Right atrium auricular region (tissue), 2 donors: Measurements from ENCODE around the gene WTAP. TPM values are rescaled to one million over a fixed set of nuclear protein-coding genes. Genes with fewer than 3 reads are reported as not detected.

Source experiments
- DNase-seq: peaks from one replicate; pipeline ENCODE4 v3.0.0-alpha.2; 2019; ENCODE audit warnings: low spot score
- H3K27ac ChIP-seq, 2 donors: fragments of 200-600 bp; sonication (generic); 1 replicate in 1 of 2; 2 replicates in 1 of 2; pipeline ENCODE4 v1.5.1; 2016 to 2019
- H3K27me3 ChIP-seq, 2 donors: fragments of 200-600 bp; sonication (generic); one replicate each; pipeline versions ENCODE4 v1.5.1 to v1.6.0; 2017 to 2019
- H3K36me3 ChIP-seq: fragments of 200-600 bp; sonication (generic); one replicate; pipeline ENCODE4 v1.5.1; 2016
- H3K4me1 ChIP-seq, 2 donors: fragments of 200-600 bp; sonication (generic); one replicate each; pipeline versions ENCODE4 v1.5.1 to v1.6.0; 2017 to 2019
- H3K4me3 ChIP-seq, 2 donors: fragments of 200-600 bp; sonication (generic); 1 replicate in 1 of 2; 2 replicates in 1 of 2; pipeline ENCODE4 v1.5.1; 2017 to 2019; ENCODE audit warnings: mild to moderate bottlenecking in 1 of 2, moderate library complexity in 1 of 2
- H3K9me3 ChIP-seq, 2 donors: fragments of 200-600 bp; sonication (generic); one replicate each; pipeline ENCODE4 v1.5.1; 2019
- CTCF ChIP-seq, 2 donors: fragments of 200-600 bp; sonication (generic); IDR thresholded peaks; one replicate each; pipeline ENCODE4 v1.5.1; 2019; ENCODE audit warnings: antibody characterized with exemption in 2 of 2
- total RNA-seq, 2 donors: library from RNA; depleted of rRNA; stranded (reverse); fragments of >200 nt; gene quantifications; one replicate each; pipeline ENCODE4 v1.1.0, GENCODE V29; 2016

Gene WTAP
- total RNA-seq, 2 donors from 2014 or later: 43.4 to 45.3 TPM

- H3K9me3 ChIP-seq: no peaks in the 10 kb centered on the region
- H3K27ac ChIP-seq: no peak overlapping the region
- TF ChIP-seq CTCF (IDR thresholded peaks at IDR 0.05): no peak
- H3K27me3 ChIP-seq: no peaks in the 10 kb centered on the region
- H3K4me3 ChIP-seq: no peak overlapping the region
- peaks cover 81% of the 10 kb centered on the region for H3K36me3 ChIP-seq
- DNase-seq: no peak
- peaks cover 0 to 22% of the 10 kb centered on the region in 2 donors for H3K4me1 ChIP-seq
Measured at GRCh38 chr6:159681191-159681880, 46.0 kb upstream of the WTAP start.

GRCh38 chr6:159682295-159682694 lies 45.0 kb upstream of the WTAP start:
- Histone ChIP-seq H3K4me3 (no peak overlapping the region), H3K27me3 (no peaks in the 10 kb centered on the region), H3K27ac (no peak overlapping the region), H3K36me3 (peaks cover 89% of the 10 kb centered on the region), H3K4me1 (peaks cover 0 to 22% of the 10 kb centered on the region in 2 donors), H3K9me3 (no peaks in the 10 kb centered on the region)
- DNase-seq: no peak
- no peak for TF ChIP-seq CTCF (IDR thresholded peaks at IDR 0.05)

GRCh38 chr6:159682810-159683209 lies 44.5 kb upstream of the WTAP start:
- no peak for DNase-seq
- Histone ChIP-seq H3K4me3 (no peak overlapping the region), H3K36me3 (peaks cover 89% of the 10 kb centered on the region), H3K27me3 (no peaks in the 10 kb centered on the region), H3K27ac (no peak overlapping the region), H3K9me3 (no peaks in the 10 kb centered on the region), H3K4me1 (peaks cover 0 to 22% of the 10 kb centered on the region in 2 donors)
- TF ChIP-seq CTCF (IDR thresholded peaks at IDR 0.05): no peak

GRCh38 chr6:159684013-159684304 lies 43.3 kb upstream of the WTAP start:
- peaks cover 87% of the 10 kb centered on the region for H3K36me3 ChIP-seq
- peaks cover 0 to 27% of the 10 kb centered on the region in 2 donors for H3K4me1 ChIP-seq
- H3K27me3 ChIP-seq: no peaks in the 10 kb centered on the region
- TF ChIP-seq CTCF (IDR thresholded peaks at IDR 0.05): no peak
- DNase-seq: no peak
- no peak overlapping the region for H3K4me3 ChIP-seq
- H3K9me3 ChIP-seq: no peaks in the 10 kb centered on the region
- no peak overlapping the region for H3K27ac ChIP-seq

GRCh38 chr6:159686040-159686439 lies 41.3 kb upstream of the WTAP start:
- Histone ChIP-seq H3K9me3 (no peaks in the 10 kb centered on the region), H3K4me3 (no peak overlapping the region), H3K27me3 (no peaks in the 10 kb centered on the region), H3K4me1 (peaks cover 0 to 35% of the 10 kb centered on the region in 2 donors), H3K36me3 (peaks cover 83% of the 10 kb centered on the region), H3K27ac (no peak overlapping the region)
- no peak for TF ChIP-seq CTCF (IDR thresholded peaks at IDR 0.05)
- no peak for DNase-seq

- Histone ChIP-seq H3K36me3 (peaks cover 76% of the 10 kb centered on the region), H3K27ac (no peak overlapping the region), H3K4me1 (peaks cover 0 to 33% of the 10 kb centered on the region in 2 donors), H3K9me3 (no peaks in the 10 kb centered on the region), H3K4me3 (no peak overlapping the region), H3K27me3 (no peaks in the 10 kb centered on the region)
- no peak for TF ChIP-seq CTCF (IDR thresholded peaks at IDR 0.05)
- no peak for DNase-seq
Measured at GRCh38 chr6:159686703-159687102, 40.6 kb upstream of the WTAP start.
